Measurements from ENCODE around the gene PITX1. TPM values are rescaled to one million over a fixed set of nuclear protein-coding genes. Genes with fewer than 3 reads are reported as not detected.

Gene PITX1
- total RNA-seq, 1 donor from 2014 or later, result not detected

DNA sequence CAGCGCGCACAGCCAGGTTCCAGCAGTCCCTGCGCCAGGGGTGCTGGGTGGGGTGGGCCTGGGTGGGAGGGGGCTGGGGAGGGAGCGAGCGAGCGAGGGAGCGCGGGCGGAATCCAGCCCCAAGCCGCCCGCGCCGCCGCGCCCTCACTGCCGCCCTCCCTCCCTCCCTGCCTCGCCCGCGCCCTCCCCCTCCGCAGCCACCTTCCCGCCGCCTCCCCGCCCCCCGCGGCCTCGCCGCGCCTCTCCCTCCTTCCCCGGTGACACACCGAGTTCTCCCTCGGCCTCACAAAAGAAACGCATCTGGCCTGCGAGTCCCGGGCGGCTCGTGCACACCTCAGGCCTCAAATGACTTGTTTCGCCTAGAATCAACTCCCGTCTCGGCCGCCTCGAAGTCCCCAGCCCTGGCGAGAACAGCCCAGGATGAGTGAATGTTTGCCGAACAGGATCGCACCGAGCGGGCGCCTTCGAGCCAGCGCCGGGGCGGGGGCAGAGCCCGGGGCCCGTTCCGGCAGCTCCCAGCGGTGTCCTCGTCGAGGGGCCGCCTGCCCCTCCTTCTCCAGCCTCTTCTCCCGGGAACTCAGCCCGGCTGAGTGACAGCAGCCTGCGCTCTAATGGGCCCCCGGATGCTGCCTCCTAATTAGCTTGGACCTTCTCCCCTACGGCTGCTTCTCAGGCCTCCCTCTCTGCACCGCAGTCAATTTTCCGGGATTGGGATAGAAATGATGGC lies 371 bp upstream of the PITX1 start:
- ATAC-seq (ENCODE audit: poor library complexity) (no peak), DNase-seq (no peak)
- intact Hi-C loops (cut with DNase I), result no loop called here

DNA sequence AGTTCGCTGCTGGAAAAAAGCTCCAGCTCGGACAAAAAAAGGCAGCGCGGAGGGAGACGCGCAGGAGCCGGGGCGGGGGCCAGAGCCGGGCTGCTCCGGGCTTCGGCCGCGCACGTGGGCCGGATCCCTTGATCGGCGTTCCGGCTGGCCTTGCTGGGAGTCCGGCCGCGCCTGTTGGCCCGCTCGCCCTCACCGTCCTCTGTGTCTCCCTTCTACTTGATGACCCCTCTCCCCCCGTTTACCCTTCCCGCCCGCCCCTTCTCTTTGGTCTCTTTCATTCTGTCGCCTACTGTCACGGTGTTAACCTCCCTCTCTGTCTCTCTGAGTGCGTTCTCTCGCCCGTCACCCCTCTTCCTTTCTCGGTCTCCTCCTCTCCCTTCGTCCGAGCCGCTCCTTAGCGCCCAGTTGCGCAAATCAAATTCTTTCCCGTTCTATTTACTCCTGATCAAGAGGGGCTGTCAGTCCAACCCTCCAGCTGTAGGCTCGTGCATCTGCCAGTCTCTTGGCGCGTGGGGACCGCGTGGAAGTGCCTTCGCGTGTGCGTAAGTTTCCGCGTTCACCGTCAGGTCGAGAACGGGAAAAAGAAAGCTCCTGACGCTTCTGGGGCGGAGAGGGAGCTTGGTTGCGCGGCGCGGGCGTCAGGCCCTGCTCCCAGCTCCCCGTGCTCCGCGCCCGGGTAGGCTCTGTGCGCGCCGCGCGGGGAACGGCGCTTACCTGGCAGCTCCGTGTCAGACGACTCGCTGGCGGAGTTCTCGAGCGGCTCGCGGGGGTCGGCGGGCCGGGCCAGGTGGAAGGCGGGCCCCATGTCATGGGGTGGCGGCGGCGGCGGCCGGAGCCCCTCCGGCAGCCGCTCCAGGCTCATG lies 798 bp downstream of the PITX1 start:
- no peak for DNase-seq

DNA sequence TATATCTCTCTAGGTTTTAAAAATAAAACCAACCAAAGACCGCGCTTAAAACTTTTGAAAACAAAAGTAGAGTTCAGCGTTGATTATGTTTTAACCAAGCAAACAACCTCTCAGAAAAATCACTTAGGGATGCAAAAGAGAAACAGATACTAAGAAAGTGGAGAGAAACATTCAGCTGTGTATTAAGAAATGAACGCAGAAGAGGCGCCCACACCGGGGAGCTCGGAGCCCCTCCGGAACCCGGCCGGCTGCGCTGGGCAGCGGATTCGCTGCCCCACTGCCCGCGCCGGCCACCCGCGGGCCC lies 1.4 kb downstream of the PITX1 start:
- intact Hi-C loops (cut with DNase I), result no loop called here
- DNase-seq (no peak), ATAC-seq (ENCODE audit: poor library complexity) (no peak)

More for the DNA sequence above, 798 bp downstream of the PITX1 start:
- intact Hi-C loops (cut with DNase I), result no loop called here
- no peak for ATAC-seq (ENCODE audit: poor library complexity)

DNA sequence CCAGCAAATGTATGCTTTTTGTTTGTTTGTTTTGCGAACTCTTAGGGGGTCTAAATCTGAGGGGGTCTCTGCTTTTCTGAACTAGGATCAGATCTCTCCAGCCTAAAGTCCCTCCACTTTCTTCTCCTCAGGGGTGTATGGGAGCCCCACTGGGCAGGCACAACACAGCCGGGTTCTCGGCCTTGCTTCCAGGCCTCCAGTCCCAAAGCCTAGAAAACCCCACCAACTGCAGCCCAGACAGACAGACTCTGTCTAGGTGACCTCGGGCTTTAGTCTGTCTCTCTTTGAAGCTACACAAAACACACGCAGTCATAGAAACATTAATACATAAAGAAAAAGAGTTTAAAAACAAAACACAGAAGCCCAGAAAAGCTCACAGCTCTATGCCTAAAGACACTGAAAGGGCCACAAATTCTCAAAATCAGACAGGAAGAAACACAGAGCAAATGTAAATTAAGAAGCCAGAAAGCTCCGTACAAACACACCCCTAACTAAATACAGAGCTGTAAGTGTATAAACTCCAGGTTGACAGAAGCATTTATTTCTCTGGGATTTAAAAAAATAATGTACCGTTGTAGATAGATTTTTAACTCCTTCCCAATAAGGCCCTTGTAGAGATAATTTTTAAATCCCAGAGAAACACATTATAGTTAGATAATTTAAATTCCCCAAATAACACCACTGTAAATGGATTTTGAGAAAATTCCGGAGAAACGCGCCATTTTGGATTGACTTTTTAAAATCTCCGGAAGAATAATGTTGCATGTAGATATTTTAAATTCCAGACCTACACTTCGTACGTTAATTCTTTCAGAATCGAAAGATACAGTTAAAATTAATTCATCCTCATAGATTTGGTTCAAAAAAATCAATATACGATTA lies 2.0 kb downstream of the PITX1 start:
- intact Hi-C loops (cut with DNase I), result no loop called here
- DNase-seq, result no peak

DNA sequence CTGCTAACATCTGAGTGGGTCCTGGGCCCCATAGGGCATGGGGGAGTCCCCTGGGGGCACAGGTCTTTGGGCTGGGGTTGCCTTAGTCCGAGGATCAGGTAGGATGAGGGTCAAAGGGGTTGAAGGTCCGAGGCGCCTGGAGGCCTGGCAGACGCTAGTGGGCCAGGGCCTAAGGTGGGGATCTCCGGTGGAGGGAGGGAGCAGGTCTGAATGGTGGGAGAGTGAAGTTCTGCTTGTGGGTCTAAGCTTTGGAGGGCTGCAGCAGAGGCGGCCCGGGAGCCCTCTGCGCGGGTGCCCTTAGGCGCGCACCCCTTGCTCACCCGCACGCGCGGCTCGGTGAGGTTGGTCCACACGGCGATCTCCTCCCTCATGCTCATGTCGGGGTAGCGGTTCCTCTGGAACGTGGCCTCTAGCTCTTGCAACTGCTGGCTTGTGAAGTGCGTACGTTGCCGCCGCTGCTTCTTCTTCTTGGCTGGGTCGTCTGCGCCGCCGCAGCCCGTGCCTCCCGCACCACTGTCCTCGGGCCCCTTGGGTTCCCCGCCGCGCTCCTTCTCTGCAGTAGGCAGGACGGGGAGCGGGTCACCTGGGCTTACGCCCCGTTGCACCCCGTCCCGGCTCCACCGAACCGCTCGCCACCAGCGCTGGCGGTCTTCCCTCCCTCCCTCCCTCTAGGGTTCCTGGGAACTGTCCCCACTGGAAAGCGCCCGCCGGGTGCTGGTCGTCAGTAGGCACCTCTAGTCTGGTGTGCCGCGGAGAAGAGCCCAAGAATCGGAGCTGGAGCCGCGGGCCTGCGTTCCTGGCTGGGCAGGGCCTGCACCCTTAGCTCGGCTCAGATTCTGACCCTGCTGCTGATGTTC lies 2.8 kb downstream of the PITX1 start:
- DNase-seq (no peak), ATAC-seq (ENCODE audit: poor library complexity) (no peak)
- intact Hi-C loops (cut with DNase I), result no loop called here

More for the DNA sequence above, 2.0 kb downstream of the PITX1 start:
- ATAC-seq (ENCODE audit: poor library complexity), result no peak

DNA sequence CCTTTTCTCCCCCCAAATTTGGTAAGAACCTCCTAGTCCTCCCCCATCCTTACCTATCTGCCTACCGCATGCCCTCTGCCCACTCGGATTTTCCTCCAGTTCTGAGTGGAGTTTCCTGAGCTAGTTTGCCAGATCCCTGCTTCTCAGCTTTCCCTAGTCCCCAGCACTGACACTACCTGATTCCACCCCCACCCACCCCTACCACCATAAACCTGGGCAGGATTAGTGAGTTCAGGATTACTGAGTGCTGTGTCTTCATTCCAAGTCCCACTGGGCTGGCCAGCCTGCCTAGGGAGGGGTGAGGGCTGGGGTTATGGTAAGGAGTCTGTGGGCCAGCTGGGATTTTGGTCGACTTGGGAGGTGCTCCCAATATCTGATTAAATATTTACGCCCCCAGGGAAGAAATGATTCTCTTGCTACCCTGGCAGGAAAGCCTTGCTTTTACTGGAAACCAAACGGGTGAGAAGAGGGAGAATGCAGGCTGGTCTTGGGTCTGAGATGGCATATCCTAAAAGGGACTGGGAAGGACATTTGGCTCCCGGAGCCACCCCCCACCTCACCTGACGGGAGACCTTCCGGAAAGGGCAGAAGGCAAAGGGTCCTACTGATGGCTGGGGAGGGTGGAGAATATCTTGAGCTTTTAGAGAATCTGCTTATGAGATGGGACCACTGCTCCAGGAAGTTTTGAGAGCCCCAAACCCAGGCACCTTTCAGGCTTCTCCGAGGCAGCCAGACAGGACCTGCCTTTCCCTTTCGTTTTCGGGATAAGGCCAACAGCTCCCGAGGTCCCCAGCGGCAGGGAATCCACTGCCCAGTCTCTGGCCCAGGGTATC lies 3.7 kb downstream of the PITX1 start:
- intact Hi-C loops (cut with DNase I), result no loop called here
- ATAC-seq (ENCODE audit: poor library complexity) (no peak), DNase-seq (no peak)

DNA sequence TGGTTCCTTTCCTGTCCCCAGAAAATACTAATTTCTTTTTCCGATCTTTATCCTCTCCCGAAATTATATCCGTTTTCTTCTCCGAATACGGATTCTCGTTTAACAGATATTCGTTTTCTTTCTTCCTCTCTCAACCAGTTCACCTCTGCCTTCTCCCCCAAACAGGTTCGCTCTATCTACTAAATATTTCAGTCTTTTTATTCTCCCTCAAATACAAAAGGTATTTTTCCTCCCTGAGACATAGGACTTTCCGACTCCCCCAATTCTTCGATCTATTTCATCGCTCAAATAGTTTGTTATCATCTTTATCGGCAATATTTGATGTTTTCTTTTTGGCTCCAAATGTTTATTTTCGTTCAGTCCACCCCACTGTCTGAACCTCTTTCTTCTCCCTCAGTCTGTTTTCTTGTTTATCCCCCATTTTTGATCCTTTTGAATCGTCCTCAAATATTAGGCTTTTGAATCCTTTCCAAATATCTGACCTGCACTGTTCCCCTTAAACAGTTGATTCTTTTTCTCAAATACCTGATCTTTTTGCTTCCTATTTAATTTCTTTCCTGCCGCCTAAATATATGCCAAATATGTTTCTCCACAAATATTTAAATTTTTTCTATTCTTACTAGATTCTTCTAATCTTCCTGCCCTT lies 4.4 kb downstream of the PITX1 start:
- DNase-seq (no peak), ATAC-seq (ENCODE audit: poor library complexity) (no peak)
- intact Hi-C loops (cut with DNase I), result no loop called here

DNA sequence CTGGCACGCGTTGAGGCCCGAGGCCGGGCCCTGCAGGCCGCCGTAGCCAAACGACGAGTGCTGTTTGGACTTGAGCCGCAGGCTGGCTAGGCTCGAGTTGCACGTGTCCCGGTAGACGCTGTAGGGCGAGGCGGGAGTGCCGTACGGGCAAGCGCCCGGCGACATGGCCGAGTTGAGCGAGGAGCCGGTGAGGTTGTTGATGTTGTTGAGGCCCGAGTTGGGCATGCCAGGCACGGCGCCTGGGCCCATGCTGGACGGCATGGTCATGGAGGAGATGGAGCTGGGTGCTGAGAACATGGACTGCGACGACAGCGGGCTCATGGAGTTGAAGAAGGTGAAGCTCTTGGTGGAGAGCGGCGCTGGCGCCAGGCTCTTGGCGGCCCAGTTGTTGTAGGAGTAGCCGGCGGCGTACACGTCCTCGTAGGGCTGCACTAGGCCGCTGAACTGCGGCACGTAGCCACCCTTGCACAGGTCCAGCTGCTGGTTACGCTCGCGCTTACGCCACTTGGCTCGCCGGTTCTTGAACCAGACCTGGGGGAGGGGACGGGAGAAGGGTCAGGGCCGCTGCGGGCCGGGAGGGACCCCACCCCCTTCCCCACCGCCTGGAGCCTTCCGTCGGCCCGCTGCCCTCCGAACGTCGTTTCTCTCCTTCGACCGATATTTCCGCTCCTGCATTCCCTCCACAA lies 5.1 kb downstream of the PITX1 start:
- ATAC-seq (ENCODE audit: poor library complexity) (no peak), DNase-seq (no peak)
- intact Hi-C loops (cut with DNase I), result no loop called here

DNA sequence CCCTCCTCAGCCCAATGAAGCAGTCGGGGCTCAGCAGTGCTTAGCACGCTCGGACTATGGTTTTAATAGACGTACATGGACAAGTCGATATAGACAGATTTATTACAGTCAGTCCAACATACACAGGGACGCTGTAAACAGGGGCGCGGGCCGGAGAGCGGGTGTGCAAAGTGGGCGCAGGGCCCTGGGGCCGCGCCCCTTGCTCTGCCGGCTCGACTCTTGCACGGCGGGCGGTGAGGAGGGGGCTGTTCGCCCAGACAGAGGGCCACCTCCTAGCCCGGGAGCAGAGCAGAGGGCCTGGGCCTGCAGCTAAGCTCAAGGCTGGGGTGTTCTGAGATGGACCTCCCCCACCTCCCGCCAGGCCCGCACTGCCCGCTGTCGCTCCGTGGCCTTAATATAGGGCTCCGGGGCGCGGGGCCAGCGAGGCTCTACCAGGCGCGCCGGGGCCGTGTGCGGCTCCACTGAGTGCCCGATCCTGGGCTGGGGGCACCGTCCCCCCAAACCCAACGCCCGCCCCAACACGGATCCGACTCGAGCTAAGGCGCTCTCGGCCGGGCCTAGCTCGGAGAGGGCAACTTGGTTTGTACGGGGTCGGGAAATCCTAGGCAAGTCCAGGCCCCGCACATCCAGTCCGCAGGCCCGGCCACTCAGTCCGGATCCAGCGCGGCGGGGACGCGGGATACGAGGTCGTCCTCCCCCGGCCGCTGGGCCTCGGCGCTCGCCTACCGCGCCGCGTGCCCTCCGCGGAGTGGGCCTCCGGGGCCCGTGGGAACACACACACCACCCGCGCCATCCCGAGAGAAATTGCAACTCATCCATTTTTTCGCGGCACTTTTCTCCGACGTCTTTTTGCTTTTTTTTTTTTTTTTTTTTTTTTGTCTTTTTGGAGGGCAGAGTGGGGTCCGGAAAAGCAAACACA lies 6.1 kb downstream of the PITX1 start:
- DNase-seq, result no peak
- intact Hi-C loops (cut with DNase I), result no loop called here
- no peak for ATAC-seq (ENCODE audit: poor library complexity)

DNA sequence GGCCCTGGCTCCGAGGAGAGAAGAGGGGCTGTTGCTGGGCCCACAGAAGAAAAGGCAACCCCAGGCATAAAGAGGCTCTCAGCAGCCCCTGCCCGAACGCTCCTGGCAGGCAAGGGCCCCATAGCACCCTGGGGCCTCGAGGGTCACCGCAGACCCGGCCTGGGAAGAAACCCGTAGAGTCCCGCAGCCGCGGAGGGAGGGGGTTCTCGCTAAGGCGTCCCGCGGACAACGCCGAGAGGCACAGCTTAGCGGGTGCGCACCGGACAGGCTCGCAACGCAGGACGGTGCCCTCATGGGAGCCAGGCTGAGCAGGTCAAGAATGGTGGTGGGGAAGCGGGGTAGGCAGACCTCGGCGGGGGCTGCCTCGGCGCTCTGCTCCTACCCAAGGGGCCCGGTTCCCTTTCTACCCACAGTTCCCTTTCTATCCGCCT lies 6.7 kb downstream of the PITX1 start:
- ATAC-seq (ENCODE audit: poor library complexity) (no peak), DNase-seq (no peak)
- intact Hi-C loops (cut with DNase I), result no loop called here

DNA sequence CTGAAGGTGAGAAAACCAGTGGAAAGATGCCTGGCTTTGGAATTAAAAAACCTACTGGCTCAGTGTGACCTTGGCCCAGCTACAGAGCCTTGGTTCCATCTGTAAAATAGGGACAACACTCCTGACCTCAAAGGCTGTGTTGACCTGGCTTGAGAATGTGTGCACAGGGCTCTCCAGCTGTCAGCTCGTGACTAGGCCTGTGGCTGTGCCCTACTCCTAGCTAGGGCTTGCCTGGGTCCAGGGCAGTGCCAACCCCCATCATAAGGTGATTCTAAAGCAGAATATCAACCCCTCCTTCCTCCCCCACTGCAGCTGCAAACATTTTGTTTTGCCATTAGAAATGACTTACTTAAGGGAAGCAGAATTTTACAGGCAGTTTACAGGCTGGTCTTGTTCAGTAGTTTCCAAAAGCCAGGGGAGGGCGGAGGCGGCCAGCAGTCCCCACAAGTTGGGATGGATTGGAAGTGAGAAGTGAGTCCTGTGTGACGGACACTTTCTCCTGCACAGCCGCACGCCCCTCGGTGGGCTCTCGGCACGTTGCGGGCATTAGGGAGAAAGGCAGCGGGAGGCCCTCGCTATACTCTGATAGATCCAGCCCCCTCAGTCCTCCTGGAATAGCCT lies 7.3 kb downstream of the PITX1 start:
- ATAC-seq (ENCODE audit: poor library complexity) (no peak), DNase-seq (no peak)
- intact Hi-C loops (cut with DNase I), result no loop called here

DNA sequence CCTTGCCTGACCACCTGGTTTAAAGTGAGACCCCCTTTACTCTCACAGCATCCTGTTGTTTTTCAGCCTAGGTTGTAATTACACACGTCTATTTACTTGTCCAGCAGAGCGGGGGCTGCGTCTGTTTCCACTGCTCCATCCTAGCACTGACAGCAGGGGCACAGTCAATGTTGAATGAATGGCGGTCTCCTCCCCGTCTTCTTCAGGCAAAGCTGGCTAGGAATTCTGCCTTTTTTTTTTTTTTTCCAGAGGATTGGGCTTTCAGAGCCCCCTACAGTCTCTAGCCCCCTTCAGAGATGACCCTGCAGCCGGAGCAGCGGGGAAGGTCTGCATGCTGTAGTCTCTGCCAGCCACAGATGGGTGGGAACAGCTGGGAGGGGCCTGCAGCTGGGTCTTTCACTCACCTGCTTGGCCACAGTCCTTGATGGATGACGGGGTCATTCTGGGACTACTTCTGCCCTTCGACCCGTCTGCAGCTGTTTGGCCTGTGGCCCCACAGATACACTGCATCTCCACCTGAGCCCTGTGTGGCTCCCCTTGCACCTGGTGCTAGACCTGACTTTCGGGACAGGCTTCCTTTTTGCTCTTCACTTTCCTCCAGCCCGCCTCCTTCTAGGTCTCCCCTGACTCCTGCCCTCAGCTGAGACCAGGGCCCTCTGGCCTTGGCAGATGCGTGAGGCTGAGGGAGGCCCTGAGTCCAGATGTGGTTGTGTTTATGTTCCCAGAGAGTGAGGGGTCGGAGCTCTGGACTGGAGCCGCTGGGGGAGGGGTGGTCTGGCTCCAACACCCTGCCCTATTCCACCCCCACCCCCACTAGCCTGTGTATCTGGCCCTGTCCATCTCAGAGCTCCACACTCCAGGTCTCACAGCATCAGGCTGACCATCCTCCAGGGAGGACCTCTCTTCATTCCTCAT lies 8.0 kb downstream of the PITX1 start:
- intact Hi-C loops (cut with DNase I), result no loop called here
- DNase-seq, result no peak
- ATAC-seq (ENCODE audit: poor library complexity), result no peak

DNA sequence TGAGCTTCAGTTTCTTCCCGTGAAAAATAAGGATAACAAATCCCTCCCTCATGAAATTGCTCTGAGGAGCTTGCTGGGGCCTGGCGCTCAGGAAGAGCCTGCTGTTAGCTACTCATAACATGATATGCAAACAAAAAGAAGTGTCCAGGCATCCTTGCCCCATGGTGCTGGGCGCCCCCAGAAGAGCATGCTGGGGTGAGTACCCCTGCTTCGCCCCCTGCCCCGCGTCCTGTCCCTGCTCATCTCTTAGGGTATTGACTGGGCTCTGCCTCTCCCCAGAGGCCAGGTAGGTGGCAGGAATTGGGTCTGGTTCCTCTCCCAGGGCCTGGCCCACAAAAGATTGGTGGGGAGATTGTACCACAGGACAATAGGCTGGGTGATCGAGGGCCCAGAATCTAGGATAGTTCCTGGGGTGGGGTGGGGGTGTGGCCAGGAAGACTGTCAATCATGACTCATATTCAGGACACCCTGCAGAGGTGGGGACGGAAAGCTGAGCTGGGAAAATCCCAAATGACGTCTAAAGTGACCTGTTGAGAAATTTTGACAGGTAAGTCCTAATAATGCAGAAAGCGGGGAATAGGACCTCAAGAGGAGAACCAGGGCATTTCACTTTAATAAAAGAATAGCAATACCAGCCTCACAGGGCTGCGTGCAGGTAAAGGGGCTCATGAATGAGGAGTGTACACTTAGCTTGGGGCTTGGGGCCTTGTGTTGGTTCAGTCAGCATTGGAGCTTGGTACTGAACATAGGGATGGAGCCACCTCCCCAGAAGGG lies 8.9 kb downstream of the PITX1 start:
- intact Hi-C loops (cut with DNase I), result no loop called here
- no peak for DNase-seq
- no peak for ATAC-seq (ENCODE audit: poor library complexity)
